Measurements from ENCODE around the gene SDHAF3. TPM values are rescaled to one million over a fixed set of nuclear protein-coding genes. Genes with fewer than 3 reads are reported as not detected.

The SDHAF3 gene
- total RNA-seq, 1 experiment from 2014 or later = 25.0 TPM

- ATAC-seq (no peak), DNase-seq (ENCODE audit: low read depth, low spot score) (no peak)
- H3K27me3 ChIP-seq (ENCODE audit: insufficient read depth, low read length) = 0 out of 2 replicates have a peak, but pooled peaks cover 4% of the 10 kb centered on the region
- BruUV-seq (replicated peaks) = no TSS peak
- H3K9ac ChIP-seq (ENCODE audit: low read length) = no peak overlapping the region
- RAD21 ChIA-PET (ENCODE audit: low non-redundant PET in 1 of 2, low total read pairs in 2 of 2, uncharacterized antibody in 2 of 2, unreplicated experiment in 2 of 2) = no interaction called here
- H3K27ac ChIP-seq (ENCODE audit: low read depth, low read length) = no peak overlapping the region
- intact Hi-C loops (cut with micrococcal nuclease) = no loop called here
- H4K20me1 ChIP-seq (ENCODE audit: insufficient read depth) = no peaks in the 10 kb centered on the region
- no peaks in the 10 kb centered on the region for H3K36me3 ChIP-seq (ENCODE audit: control insufficient read depth in 1 of 2, insufficient read depth in 2 of 2, low read length in 2 of 2)
- POLR2A ChIA-PET = no interaction called here
- TF ChIP-seq JUND (IDR thresholded peaks at IDR 0.05) (no peak), ATF3 (IDR thresholded peaks at IDR 0.05) (no peak), MAX (IDR thresholded peaks at IDR 0.05) (no peak), SIN3A (IDR thresholded peaks at IDR 0.05; ENCODE audit: low read depth) (no peak), YY1 (IDR thresholded peaks at IDR 0.05; ENCODE audit: extremely low read depth, insufficient replicate concordance, low read depth, low read length) (no peak), FOSL1 (IDR thresholded peaks at IDR 0.05; ENCODE audit: low read depth) (no peak), CTCF (IDR thresholded peaks at IDR 0.05 in 2 of 3, conservative IDR thresholded peaks at IDR 0.05 in 1 of 3; ENCODE audit: borderline replicate concordance in 1 of 3, insufficient read depth in 1 of 3, low read depth in 2 of 3, low read length in 2 of 3) (no peak), EZH2phosphoT487 (IDR thresholded peaks at IDR 0.05; ENCODE audit: borderline replicate concordance) (no peak), CEBPB (IDR thresholded peaks at IDR 0.05; ENCODE audit: low read depth) (no peak), POLR2AphosphoS5 (IDR thresholded peaks at IDR 0.05; ENCODE audit: low read depth, low read length) (no peak), POLR2A (IDR thresholded peaks at IDR 0.05; ENCODE audit: borderline replicate concordance, extremely low read depth, insufficient read depth, insufficient read length) (no peak)
- no peaks in the 10 kb centered on the region for H3K9me2 ChIP-seq (ENCODE audit: insufficient read depth)
- no peak overlapping the region for H3K4me3 ChIP-seq (replicated peaks in 1 of 2; ENCODE audit: low read depth in 1 of 2, low read length in 2 of 2)
- no peak overlapping the region for H2AFZ ChIP-seq (ENCODE audit: low read depth, low read length, poor library complexity, severe bottlenecking)
- H3K79me2 ChIP-seq (ENCODE audit: insufficient read depth, low read length) = no peaks in the 10 kb centered on the region
- H3K9me3 ChIP-seq (ENCODE audit: control insufficient read depth in 1 of 2, insufficient read depth in 1 of 2, low read depth in 1 of 2, low read length in 2 of 2) = no peaks in the 10 kb centered on the region
- H3K4me2 ChIP-seq (ENCODE audit: low read length) = no peak overlapping the region
- CTCF ChIA-PET = no interaction called here
- peaks cover 0 to 25% of the 10 kb centered on the region in 2 experiments; a peak in 2 of 4 replicates for H3K4me1 ChIP-seq (ENCODE audit: control insufficient read depth in 1 of 2, insufficient read depth in 2 of 2, low read length in 2 of 2)
Observed at GRCh38 chr7:97079300-97079699, 38.2 kb upstream of the SDHAF3 start.

All from HCT116 (cell line).